ENCODE data around the gene MTHFR. TPM values are rescaled to one million over a fixed set of nuclear protein-coding genes. Genes with fewer than 3 reads are reported as not detected.
A peak's percentile ranks its signal among the peaks of the same experiment; 100 is the strongest.

The MTHFR gene
- total and polyA plus RNA-seq, 2 of the 4 experiments (the other 2 are of a cell fraction), result 7.3 to 7.4 TPM

DNA sequence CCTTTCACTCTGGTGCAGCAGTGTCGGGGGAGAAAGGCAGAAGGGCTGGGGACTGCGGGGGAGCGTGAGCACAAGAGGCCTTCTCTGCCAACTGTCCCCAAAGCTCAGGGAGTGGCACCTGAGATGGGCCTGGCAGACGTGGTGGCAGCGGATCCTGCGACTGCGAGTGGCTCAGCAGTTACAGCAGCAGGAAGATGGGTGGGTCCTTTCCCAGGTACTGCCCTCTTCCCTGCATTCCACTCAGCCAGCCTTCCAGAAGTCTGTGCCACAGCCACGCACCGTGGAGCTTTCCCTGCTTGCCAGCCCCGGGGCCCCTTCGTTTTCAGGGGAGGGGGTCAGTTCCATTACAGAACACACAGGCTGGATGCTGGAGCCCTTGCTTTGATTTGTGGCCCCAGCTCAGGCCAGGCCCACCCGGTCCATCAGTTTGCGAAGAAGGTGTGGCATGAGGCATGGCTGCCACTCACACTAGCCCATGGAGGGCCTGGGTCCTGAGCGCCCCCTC, 17.2 kb downstream of the MTHFR start:
- TF ChIP-seq FOS (IDR thresholded peaks at IDR 0.05; ENCODE audit: low read depth, low read length), result no peak
- no peak for TF ChIP-seq MAFK (IDR thresholded peaks at IDR 0.05; ENCODE audit: low read depth, low read length)
- TF ChIP-seq RCOR1 (IDR thresholded peaks at IDR 0.05; ENCODE audit: insufficient replicate concordance, low read length), result no peak
- TF ChIP-seq MXI1 (IDR thresholded peaks at IDR 0.05; ENCODE audit: borderline replicate concordance, low read depth, low read length), result no peak
- TF ChIP-seq CEBPB (IDR thresholded peaks at IDR 0.05; ENCODE audit: low read depth, low read length), result no peak
- TF ChIP-seq MAZ (IDR thresholded peaks at IDR 0.05; ENCODE audit: borderline replicate concordance, low read depth, low read length), result no peak
- TF ChIP-seq POLR2A (IDR thresholded peaks at IDR 0.05; ENCODE audit: low read depth, low read length), result no peak
- TF ChIP-seq, protein P1, sequence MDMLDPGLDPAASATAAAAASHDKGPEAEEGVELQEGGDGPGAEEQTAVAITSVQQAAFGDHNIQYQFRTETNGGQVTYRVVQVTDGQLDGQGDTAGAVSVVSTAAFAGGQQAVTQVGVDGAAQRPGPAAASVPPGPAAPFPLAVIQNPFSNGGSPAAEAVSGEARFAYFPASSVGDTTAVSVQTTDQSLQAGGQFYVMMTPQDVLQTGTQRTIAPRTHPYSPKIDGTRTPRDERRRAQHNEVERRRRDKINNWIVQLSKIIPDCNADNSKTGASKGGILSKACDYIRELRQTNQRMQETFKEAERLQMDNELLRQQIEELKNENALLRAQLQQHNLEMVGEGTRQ (IDR thresholded peaks at IDR 0.05; ENCODE audit: low read depth, low read length), result no peak
- no peak for TF ChIP-seq RFX5 (IDR thresholded peaks at IDR 0.05; ENCODE audit: low read depth, low read length)
- TF ChIP-seq SMC3 (IDR thresholded peaks at IDR 0.05; ENCODE audit: low read depth, low read length), result no peak
- TF ChIP-seq, protein P2, sequence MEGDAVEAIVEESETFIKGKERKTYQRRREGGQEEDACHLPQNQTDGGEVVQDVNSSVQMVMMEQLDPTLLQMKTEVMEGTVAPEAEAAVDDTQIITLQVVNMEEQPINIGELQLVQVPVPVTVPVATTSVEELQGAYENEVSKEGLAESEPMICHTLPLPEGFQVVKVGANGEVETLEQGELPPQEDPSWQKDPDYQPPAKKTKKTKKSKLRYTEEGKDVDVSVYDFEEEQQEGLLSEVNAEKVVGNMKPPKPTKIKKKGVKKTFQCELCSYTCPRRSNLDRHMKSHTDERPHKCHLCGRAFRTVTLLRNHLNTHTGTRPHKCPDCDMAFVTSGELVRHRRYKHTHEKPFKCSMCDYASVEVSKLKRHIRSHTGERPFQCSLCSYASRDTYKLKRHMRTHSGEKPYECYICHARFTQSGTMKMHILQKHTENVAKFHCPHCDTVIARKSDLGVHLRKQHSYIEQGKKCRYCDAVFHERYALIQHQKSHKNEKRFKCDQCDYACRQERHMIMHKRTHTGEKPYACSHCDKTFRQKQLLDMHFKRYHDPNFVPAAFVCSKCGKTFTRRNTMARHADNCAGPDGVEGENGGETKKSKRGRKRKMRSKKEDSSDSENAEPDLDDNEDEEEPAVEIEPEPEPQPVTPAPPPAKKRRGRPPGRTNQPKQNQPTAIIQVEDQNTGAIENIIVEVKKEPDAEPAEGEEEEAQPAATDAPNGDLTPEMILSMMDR (conservative IDR thresholded peaks at IDR 0.05; ENCODE audit: low read depth, low read length), result no peak
- TF ChIP-seq, protein P3, sequence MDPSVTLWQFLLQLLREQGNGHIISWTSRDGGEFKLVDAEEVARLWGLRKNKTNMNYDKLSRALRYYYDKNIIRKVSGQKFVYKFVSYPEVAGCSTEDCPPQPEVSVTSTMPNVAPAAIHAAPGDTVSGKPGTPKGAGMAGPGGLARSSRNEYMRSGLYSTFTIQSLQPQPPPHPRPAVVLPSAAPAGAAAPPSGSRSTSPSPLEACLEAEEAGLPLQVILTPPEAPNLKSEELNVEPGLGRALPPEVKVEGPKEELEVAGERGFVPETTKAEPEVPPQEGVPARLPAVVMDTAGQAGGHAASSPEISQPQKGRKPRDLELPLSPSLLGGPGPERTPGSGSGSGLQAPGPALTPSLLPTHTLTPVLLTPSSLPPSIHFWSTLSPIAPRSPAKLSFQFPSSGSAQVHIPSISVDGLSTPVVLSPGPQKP (IDR thresholded peaks at IDR 0.05; ENCODE audit: borderline replicate concordance, low read depth, low read length), result no peak
- no peak for TF ChIP-seq NFE2L2 (IDR thresholded peaks at IDR 0.05; ENCODE audit: low read depth, low read length)
- TF ChIP-seq CHD1 (IDR thresholded peaks at IDR 0.05; ENCODE audit: low read depth, low read length), result no peak
- TF ChIP-seq RAD21 (IDR thresholded peaks at IDR 0.05; ENCODE audit: low read length), result no peak
- no peak for TF ChIP-seq BHLHE40 (IDR thresholded peaks at IDR 0.05; ENCODE audit: low read depth, low read length)
- H2AK9ac ChIP-seq (replicated peaks; ENCODE audit: low read depth, low read length, poor library complexity), result peak overlapping the region; percentile 9
- in situ Hi-C loops (cut with MboI; ENCODE audit: low sequenced_read_pairs) (no loop called here), intact Hi-C loops (cut with micrococcal nuclease) (no loop called here), dilution Hi-C loops (cut with HindIII; ENCODE audit: low sequenced_read_pairs, unreplicated experiment) (no loop called here)
- H2BK15ac ChIP-seq (ENCODE audit: low read depth, low read length), result no peak overlapping the region
- H3K9me3 ChIP-seq (ENCODE audit: control insufficient read depth, insufficient read depth, low read length), result no peaks in the 10 kb centered on the region
- POLR2A ChIA-PET (ENCODE audit: unreplicated experiment), result no interaction called here
- H3K23ac ChIP-seq (ENCODE audit: low read depth, low read length), result no peak overlapping the region
- no peak overlapping the region for H2BK5ac ChIP-seq (ENCODE audit: low read depth, low read length, poor library complexity, severe bottlenecking)
- H2BK120ac ChIP-seq (ENCODE audit: low read depth, low read length), result peak overlapping the region; percentile 41; the same call in 1 of the 2 replicates
- peaks cover 34% of the 10 kb centered on the region for H3K9me1 ChIP-seq (ENCODE audit: insufficient read depth, low read length)
- H4K91ac ChIP-seq (ENCODE audit: insufficient read depth, low read depth, low read length), result peak overlapping the region; percentile 45
- H4K8ac ChIP-seq (ENCODE audit: low read depth in 2 of 2, low read length in 2 of 2), result no peak overlapping the region
- H4K5ac ChIP-seq (ENCODE audit: low read depth, low read length), result no peak overlapping the region
- H2AFZ ChIP-seq (replicated peaks; ENCODE audit: low read length, poor library complexity), result no peak overlapping the region
- no TSS peak for BruUV-seq (replicated peaks)
- DNase-seq, result no peak
- no peak for ATAC-seq (ENCODE audit: low read depth)
- H3K4me1 ChIP-seq (ENCODE audit: control insufficient read depth, insufficient read depth, low read length), result peaks cover 39% of the 10 kb centered on the region
- H2AK5ac ChIP-seq (ENCODE audit: low read depth, low read length), result peak overlapping the region; percentile 64; the same call in 1 of the 2 replicates
- H3K4ac ChIP-seq (ENCODE audit: low read depth, low read length), result peak overlapping the region; percentile 32; the same call in 1 of the 2 replicates
- no peak overlapping the region for H3K4me2 ChIP-seq (ENCODE audit: low read depth, low read length)
- H3K4me3 ChIP-seq (ENCODE audit: insufficient read depth, low read depth, low read length), result no peak overlapping the region
- 97% methylated on average over 6 of the region's 14 CpGs; no CpG with 5 or more reads in 1 of the 2 experiments for WGBS, 2 experiments (ENCODE audit: extremely low coverage in 2 of 2, insufficient read length in 1 of 2)
- H3K27ac ChIP-seq (ENCODE audit: insufficient read depth, low read length), result no peak overlapping the region
- H4K20me1 ChIP-seq (ENCODE audit: insufficient read depth, low read length), result no peaks in the 10 kb centered on the region
- H3K9ac ChIP-seq (ENCODE audit: low read depth, low read length), result no peak overlapping the region
- H3K56ac ChIP-seq (ENCODE audit: extremely low read depth, insufficient read depth, low read length), result no peak overlapping the region
- peaks cover 20% of the 10 kb centered on the region; the same call in 1 of the 2 replicates for H3K36me3 ChIP-seq (ENCODE audit: control insufficient read depth, insufficient read depth, low read length)
- no peak overlapping the region for H3K14ac ChIP-seq (replicated peaks; ENCODE audit: low read depth, low read length)
- H2BK20ac ChIP-seq (ENCODE audit: low read depth, low read length), result peak overlapping the region; percentile 25; the same call in 1 of the 2 replicates
- no peak overlapping the region for H3K18ac ChIP-seq (ENCODE audit: low read depth, low read length)
- no peaks in the 10 kb centered on the region for H3K27me3 ChIP-seq (ENCODE audit: control insufficient read depth, insufficient read depth, low read length)
- peaks cover 0 to 17% of the 10 kb centered on the region in 2 experiments; a peak in 2 of 4 replicates for H3K79me1 ChIP-seq (ENCODE audit: low read depth in 1 of 2, low read length in 2 of 2)
- CTCF ChIA-PET, result no interaction called here
